RWPE1 (cell line): ENCODE results near the gene SLC20A1.

Source experiments
- CTCF ChIA-PET: fragments of 350-600 bp; sonication (Branson Sonifier 250); formaldehyde crosslinking; extraction: SDS; loops from one replicate; lab custom pipeline; 2021; lab: Yijun Ruan, JAX
- POLR2A ChIA-PET: fragments of 400-600 bp; formaldehyde crosslinking; extraction: SDS; loops from one replicate; lab custom pipeline; 2020; ENCODE audit warnings: antibody characterized with exemption; ENCODE audit not compliant: low non-redundant PET; lab: Yijun Ruan, JAX
- DNase-seq: peaks from one replicate; pipeline ENCODE4 v3.0.0; 2012; ENCODE audit warnings: low spot score
- H3K27ac ChIP-seq: fragments of 450-650 bp; 2 replicates; pipeline ENCODE4 v1.5.1; 2017
- CTCF ChIP-seq: fragments of 450-650 bp; conservative IDR thresholded peaks from 2 replicates; pipeline ENCODE4 v1.5.1; 2017; ENCODE audit warnings: low read depth, mild to moderate bottlenecking

SLC20A1 gene

GRCh38 chr2:112682101-112682500 lies 36.4 kb downstream of the SLC20A1 start:
- no peak for TF ChIP-seq CTCF
- H3K27ac ChIP-seq: peak overlapping the region; percentile 52; the same call in 1 of the 2 replicates
- ChIA-PET POLR2A (no interaction called here), CTCF (interaction anchor here (0.9 kb wide), 1 partner anchor 45 kb away, joined by 4 read pairs; no protein-coding TSS in a partner anchor)
- no peak for DNase-seq

GRCh38 chr2:112683550-112684414 lies 38.0 kb downstream of the SLC20A1 start:
- TF ChIP-seq CTCF: no peak
- CTCF ChIA-PET: interaction anchor here (0.6 to 1.2 kb wide), 2 partner anchors 28 to 250 kb away, joined by 3 to 4 read pairs; partner anchors contain the start of gene RGPD8
- POLR2A ChIA-PET: no interaction called here
- no peak for DNase-seq
- H3K27ac ChIP-seq: no peak overlapping the region; the same call in 1 of the 2 replicates

GRCh38 chr2:112684415-112684775 lies 38.7 kb downstream of the SLC20A1 start:
- ChIA-PET POLR2A (no interaction called here), CTCF (no interaction called here)
- no peak for DNase-seq
- no peak for TF ChIP-seq CTCF
- no peak overlapping the region for H3K27ac ChIP-seq

GRCh38 chr2:112685271-112685884 lies 39.6 kb downstream of the SLC20A1 start:
- H3K27ac ChIP-seq: no peak overlapping the region
- ChIA-PET CTCF (interaction anchor here (0.6 kb wide), 1 partner anchor 132 kb away, joined by 4 read pairs; no protein-coding TSS in a partner anchor), POLR2A (no interaction called here)
- no peak for TF ChIP-seq CTCF
- DNase-seq: no peak

GRCh38 chr2:112686348-112687217 lies 40.8 kb downstream of the SLC20A1 start:
- no peak for TF ChIP-seq CTCF
- CTCF ChIA-PET: interaction anchor here (0.9 to 1.3 kb wide), 3 partner anchors 13 to 86 kb away, joined by 3 read pairs; no protein-coding TSS in a partner anchor
- DNase-seq: no peak
- no peak overlapping the region for H3K27ac ChIP-seq
- POLR2A ChIA-PET: no interaction called here

- TF ChIP-seq CTCF: no peak
- no peak overlapping the region for H3K27ac ChIP-seq
- no peak for DNase-seq
- ChIA-PET CTCF (interaction anchor here (0.9 to 1.3 kb wide), 3 partner anchors 14 to 87 kb away, joined by 3 read pairs; no protein-coding TSS in a partner anchor), POLR2A (no interaction called here)
Observed at GRCh38 chr2:112687522-112687921, 41.8 kb downstream of the SLC20A1 start.
